Esophagus mucosa (tissue), 1 donor: ENCODE data around the gene KCNN1. TPM values are rescaled to one million over a fixed set of nuclear protein-coding genes. Genes with fewer than 3 reads are reported as not detected.
"Not testable (repeated sequence)": the region's sequence is repeated elsewhere in the genome, so short reads cannot be mapped to it uniquely, and the experiment has no call there.

Experiments
- ATAC-seq: fragments of 200-7000 bp; cut with Tn5 transposase; one replicate; pipeline ENCODE4 v1.9.1; 2020
- total RNA-seq: library from RNA; stranded (reverse); gene quantifications from one replicate; pipeline ENCODE4 v1.2.4, GENCODE V29; 2023
- donor health status: DM: yes; HTN: yes; CAD: no.

Gene KCNN1
- total RNA-seq, 1 donor from 2014 or later, result not detected

GRCh38 chr19:18001777-18002345 lies 35.0 kb downstream of the KCNN1 start:
- no peak for ATAC-seq

GRCh38 chr19:18002347-18002850 lies 35.5 kb downstream of the KCNN1 start:
- ATAC-seq, result no peak

DNA sequence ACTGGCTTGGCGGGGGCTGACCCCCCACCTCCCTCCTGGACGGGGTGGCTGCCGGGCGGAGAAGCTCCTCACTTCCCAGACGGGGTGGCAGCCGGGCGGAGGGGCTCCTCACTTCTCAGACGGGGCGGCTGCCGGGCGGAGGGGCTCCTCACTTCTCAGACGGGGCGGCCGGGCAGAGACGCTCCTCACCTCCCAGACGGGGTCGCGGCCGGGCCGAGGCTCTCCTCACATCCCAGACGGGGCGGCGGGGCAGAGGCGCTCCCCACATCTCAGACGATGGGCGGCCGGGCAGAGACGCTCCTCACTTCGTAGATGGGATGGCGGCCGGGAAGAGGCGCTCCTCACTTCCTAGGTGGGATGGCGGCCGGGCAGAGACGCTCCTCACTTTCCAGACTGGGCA lies 38.8 kb downstream of the KCNN1 start:
- ATAC-seq, result not testable (repeated sequence)

DNA sequence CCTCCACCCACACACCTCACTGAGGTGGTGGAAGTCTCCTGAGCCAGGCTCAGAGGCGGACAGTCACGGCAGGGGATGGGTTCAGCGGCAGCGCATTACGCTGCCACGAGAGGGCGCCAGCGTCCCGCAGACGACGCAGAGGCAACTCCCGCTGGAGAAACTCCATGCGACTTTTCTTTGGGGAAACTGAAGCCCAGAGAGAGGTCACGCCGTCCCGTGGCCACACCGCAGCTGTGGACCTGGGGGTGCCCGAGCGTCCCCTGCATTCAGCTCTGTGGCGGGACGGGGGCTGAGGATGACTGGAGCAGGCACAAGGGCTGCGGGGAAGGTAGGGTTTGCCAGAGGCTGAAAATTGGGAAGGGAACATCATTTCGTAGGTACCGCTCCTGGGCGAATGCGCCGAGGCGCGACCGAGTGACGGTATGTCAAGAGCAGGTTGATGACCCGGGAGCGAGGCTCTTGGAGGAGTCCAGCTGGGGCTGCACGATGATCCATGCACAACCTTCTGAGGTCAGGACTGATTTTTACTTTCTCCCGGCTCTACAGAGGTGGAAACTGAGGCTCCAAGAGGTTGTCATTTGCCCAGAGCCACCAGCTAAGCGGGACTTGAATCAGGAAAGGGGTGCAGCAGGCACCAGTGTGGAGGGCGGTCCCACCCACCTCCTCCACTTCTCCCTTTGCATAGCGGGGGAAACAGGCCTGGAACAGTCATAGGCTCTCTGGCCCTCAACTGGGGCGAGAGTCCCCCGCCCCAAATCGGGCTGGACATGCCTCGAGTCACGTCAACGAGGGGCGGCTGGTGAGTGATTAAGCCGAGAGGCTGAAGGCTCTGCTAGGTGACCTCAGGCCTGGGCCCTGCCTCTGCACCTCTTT lies 40.4 kb downstream of the KCNN1 start:
- peak; percentile 83 for ATAC-seq

DNA sequence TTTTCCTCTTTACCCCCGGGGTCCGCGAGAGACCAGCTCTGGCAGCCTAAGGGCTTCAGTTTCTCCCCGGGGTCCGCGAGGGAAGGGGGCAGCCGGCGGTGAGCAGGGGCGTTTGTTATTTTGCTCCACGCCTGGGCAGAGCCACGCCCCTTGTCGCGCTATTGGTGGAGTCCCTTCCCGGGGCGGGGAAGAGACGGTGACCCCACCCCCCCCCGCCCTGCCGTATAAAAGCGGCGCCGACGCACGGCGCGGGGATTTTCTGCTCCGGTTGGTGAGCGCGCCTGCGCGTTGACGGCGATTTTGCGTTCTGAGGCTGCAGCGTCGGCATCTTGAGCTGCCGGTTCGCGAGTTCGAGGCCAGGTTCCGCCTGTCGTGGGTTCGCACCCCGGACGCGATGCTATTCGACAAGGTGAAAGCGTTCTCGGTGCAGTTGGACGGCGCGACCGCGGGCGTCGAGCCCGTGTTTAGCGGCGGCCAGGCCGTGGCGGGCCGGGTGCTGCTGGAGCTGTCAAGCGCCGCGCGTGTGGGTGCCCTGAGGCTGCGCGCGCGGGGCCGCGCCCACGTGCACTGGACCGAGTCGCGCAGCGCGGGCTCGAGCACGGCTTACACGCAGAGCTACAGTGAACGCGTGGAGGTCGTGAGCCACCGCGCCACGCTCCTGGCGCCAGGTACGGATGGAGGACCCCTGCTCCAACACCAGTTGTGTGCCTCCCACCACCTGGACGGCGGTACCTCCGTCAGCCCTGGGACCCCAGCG lies 41.2 kb downstream of the KCNN1 start, which contains the start of gene ARRDC2:
Gene ARRDC2, plus strand, starts transcription at position 254 of the 757 bp plus-strand sequence. Its CDS starts 141 bp downstream, at position 395.
- peak; percentile 84 for ATAC-seq

DNA sequence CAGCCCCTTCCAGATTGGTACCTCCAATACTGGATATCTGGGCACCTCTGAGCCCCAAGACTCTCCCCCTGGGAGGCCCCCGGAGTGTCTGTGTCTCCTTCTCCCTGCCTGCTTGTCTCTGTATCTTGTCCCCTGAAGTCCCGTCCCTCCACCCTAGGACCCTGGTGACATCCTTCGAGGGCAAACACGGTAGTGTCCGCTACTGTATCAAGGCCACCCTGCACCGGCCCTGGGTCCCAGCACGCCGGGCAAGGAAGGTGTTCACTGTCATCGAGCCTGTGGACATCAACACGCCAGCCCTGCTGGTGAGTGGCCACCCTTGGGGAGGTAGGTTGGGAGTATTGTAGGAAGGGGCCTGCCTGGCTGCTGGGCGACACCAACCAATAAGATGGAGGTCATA lies 41.9 kb downstream of the KCNN1 start:
- no peak for ATAC-seq

GRCh38 chr19:18009412-18010066 lies 42.6 kb downstream of the KCNN1 start:
- no peak for ATAC-seq

DNA sequence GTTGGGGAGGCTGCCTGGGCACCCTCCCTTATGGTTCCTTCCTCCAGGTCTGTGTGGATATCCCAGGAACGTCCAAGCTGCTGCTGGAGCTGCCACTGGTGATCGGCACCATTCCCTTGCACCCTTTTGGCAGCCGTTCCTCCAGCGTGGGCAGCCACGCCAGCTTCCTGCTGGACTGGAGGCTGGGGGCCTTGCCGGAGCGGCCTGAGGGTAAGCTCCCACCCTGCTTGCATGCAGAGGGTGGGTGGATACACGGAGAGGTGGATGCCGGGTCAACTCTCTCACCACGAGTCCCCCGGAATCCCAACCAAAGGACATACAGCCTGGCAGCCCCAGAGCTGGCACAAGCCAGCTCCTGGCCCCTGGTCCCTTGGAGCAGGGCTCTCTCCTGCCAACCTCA lies 43.2 kb downstream of the KCNN1 start:
- no peak for ATAC-seq

GRCh38 chr19:18013210-18014111 lies 46.6 kb downstream of the KCNN1 start:
- peak; percentile 3 for ATAC-seq

- ATAC-seq, result no peak
These were observed 47.3 kb downstream of the KCNN1 start for GRCh38 chr19:18014197-18014596.

GRCh38 chr19:18016209-18016910 lies 49.5 kb downstream of the KCNN1 start:
- no peak for ATAC-seq

- peak; percentile 33 for ATAC-seq
These were observed 50.6 kb downstream of the KCNN1 start for GRCh38 chr19:18017275-18018083.

DNA sequence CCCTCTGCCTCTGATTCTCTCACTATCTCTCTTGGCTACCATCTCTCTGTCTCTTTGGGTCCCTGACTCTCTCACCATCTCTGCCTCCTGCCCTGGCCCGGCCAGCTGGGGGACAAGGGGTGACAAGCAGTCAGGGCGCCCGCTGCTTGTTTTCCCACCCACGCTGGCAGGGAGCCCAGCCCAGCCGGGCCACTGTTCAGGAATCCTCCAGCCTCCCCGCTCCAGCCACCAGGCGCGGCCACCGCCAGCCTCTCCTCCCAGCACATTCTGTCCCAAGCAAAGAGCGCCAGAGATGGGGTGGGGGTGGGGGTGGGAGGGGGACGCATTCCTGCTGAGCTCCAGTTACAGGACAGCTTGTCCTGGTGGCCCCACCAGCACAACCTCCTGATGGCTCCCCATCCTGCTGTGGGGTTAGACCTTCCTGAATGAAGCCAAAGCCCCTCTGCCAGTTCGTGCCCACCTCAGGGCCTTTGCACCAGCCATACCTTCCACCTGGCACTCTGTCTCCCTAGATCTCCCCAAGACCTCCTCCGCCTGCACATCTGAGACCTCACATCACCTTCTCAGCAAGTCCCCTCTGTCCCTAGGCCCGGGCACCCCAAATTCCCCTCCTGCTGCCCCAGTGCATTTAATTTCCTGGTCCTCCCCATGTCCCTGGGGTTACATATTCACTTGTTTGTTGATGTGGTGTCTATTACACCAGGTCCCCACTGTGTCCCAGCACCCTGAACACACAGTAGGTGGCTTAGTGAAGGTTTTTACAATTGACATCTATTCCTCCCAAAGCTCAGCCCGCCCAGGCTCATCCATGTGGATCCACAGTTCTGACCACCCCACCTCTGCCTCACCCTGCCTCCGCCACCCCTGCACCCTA lies 53.5 kb downstream of the KCNN1 start:
- ATAC-seq, result peak; percentile 2

DNA sequence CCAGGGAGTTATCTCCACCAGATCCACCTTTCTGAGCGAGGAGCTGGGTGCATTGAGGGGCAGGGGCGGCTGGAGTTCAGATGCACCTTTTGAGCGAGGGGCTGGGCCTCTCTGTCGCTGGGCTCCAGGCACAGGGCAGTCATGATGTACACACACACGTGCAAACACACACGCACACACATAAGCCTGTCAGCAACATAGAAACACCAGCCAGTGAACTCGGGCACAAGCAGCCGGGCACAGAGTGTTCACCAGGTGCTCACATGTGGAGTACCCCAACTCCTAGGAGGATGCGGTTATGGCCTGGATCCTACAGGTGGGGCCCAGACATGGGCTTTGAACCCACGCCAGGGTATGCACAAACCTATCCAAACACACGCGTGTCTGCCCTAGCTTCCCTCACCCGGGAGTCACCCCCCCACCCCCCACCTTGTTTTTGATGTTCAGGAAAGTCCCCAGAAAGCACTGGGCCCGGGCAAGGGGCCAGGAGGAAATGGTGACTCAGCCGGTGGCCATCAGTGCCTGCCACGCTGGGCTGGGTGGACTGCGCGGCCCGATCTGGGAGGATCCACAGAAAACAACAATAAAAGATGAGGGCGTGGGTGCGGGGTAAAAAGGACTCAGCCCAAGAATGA lies 54.3 kb downstream of the KCNN1 start:
- peak; percentile 33 for ATAC-seq

DNA sequence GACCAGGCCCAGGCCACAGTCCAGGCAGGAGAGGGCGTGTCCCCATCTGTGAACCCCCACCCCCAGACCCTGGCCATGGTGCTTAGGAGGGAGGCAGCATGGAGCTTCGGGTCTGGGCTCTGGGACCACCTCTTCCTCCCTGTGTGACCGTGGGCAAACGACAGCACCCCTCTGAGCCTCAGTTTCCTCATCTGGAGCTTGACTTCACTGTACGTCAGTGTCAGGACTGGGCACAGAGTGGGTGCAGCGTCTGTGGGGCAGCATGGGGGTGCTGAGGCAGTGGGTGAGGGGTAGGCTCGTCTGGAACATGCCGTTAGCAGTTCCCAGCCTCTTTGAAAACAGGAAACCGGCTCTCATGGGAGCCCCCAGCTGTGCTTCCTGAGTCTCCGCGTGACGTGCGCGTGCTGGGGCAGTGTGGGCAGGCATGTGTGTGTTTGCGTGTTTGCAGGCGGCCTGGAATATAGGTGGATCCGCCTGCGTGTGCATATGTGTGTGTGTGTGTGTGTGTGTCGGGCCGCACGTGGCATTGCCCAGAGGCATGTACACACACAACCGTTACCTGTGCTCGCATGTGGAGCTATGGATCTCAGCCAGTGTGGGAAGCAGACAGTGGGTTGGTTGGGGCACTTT lies 56.8 kb downstream of the KCNN1 start:
- ATAC-seq, result peak; percentile 61

DNA sequence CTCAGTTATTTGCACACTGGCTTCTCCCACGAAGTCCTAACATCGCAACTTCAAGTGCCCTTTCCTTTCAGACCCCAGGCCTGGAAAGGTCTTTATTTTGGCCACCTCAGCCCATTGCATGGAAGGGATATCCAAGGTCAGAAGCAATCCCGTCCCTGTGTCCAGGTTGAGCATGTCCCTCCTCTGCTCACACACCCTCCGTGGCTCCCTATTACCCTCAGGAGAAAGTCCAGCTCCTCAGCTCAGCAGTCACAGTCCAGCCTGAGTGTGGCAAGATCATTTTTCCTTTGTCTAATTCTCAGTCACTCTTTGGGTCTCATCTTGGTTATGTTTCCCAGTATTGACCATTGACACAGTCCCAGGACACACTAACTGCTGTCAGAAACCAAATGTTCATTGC lies 60.2 kb downstream of the KCNN1 start:
- no peak for ATAC-seq

GRCh38 chr19:18029617-18030338 lies 62.9 kb downstream of the KCNN1 start:
- peak; percentile 23 for ATAC-seq
